Activated naive CD4-positive, alpha-beta T cell treated with anti-CD3 and anti-CD28 coated beads, Interleukin-2, amount 50 U/mL, for 16 hours (primary cell): ENCODE results near the gene XRCC5.
"Not testable (repeated sequence)": the region's sequence is repeated elsewhere in the genome, so short reads cannot be mapped to it uniquely, and the experiment has no call there.

ENCODE experiments used
- DNase-seq: peaks from one replicate; pipeline ENCODE4 v3.0.0-alpha.2; 2020

XRCC5 gene

DNA sequence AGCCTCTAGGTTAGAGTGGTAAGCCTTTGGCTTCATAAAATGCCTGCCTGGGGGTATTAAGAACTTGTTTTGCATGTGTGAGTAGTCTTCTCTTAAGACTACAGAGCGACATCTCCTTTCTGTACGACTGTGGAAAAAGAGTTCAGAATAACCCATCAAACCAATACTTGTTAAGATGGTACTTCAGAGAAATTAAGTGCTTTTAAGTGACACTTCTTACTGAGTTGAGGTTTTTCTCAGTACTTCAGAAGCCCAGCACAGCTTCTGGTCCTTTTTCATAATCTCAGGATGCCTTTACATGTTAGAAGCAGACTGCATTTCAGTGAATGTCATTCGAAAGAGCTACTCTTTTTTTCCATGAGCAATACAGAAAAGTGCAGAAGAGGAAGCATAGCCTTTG lies 10.8 kb downstream of the XRCC5 start:
- DNase-seq: no peak

DNA sequence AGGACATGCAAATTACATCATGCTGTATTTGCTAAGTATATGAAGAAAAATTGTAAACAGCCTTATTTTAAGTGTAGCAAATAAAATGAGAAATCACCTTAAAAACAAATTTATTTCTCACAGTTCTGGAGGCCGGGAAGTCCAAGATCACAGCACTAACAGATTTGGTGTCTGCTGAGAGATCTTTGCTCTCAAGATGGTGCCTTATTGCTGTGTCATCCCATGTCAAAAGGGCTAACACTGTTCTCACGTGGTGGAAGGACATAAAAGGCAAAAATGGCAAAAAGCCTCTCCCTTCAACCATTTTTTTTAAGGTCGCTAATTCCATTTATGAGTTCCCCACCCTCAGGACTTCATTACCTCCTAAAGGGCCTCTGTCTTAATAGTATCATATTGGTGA lies 12.1 kb downstream of the XRCC5 start:
- no peak for DNase-seq

DNA sequence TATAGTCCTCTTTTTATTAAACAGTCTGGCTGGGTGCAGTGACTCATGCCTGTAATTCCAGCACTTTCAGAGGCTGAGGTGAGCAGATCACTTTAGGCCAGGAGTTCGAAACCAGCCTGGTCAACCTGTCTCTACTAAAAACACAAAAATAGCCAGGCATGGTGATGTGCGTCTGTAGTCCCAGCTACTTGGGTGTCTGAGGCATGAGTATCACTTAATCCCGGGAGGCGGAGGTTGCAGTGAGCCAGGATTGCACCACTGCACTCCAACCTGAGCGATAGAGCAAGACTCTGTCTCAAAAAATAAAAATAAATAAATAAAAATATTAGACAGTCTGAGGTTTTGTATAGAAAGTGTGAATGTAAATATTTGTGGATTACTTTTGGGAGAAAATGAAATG lies 17.8 kb downstream of the XRCC5 start:
- DNase-seq: no peak

DNA sequence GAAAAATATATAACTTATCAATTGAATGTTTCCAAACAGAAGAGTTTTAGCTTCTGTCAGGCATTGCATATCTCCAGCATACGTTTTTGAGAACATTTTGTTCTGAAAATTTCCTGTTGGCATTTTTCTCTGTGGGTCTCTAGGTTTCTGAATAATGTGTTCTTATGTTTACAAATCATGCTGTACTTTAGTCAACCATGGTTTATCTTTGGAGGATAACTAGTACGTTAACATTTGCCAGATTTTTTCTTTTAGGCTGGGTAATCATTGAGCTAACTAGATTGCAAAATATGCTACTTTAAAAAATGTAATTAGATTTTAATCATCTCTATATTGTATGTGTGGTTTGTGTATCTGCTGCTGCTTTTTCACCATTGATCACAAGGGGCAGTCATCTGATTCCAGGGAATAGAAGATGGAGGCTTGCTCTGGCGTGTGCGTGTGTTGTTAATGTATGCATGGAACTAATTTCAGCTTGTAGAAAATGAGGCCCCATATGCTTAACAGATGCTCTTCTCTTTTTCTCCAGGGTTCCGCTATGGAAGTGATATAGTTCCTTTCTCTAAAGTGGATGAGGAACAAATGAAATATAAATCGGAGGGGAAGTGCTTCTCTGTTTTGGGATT lies 21.3 kb downstream of the XRCC5 start:
- no peak for DNase-seq

DNA sequence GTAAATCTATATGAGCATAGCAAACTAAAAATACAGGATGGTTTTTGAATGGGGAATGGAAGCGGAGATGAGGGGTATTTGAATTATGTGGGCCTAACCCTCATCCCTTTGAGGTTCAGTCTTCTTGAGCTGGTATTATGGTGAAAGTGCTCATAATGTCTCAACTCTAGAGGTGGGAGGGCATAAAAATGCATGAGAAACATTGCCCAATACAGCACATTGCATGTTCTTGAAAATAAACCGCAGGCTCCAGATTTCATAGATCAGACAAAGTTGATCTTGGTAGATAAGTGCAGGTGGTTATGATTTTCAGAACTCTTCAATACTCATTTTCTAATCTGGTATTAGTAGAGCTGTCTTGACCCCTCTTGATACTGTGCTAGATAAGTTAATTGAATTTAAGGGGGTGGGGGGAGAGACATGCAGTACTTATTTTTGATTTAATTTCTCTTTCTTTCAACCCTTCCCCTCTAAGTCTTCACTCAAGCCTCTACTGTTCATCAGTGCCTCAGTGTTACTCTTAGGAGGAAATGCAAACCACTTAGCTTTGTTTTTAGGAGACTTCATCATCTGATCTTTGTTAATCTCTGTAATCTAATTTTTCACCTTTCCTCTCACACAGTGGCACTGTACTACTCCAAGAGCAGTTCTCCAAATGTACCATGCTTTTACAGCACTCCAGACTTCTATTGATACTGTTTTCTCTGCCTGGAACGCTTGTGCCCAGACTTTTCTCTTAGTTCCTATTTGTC lies 22.2 kb downstream of the XRCC5 start:
- DNase-seq: no peak

DNA sequence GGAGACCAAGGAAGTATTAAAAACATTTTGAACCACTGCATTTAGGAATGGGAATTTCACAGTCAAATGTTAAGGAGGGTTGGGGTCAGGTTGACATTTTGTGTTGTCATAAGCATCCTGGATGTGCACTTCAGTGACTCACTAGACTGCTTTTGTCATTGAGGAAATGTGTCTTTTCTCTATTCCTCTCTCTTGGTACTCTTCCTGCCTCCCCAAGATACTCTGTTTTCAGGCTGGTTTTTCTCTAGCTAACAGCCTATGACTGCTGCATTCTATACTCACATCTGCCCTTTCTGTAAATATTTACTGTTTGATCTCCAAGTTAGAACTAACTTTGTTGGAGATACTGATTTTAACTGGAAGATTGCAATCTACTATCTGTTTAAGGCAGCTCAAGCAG lies 23.4 kb downstream of the XRCC5 start:
- no peak for DNase-seq

DNA sequence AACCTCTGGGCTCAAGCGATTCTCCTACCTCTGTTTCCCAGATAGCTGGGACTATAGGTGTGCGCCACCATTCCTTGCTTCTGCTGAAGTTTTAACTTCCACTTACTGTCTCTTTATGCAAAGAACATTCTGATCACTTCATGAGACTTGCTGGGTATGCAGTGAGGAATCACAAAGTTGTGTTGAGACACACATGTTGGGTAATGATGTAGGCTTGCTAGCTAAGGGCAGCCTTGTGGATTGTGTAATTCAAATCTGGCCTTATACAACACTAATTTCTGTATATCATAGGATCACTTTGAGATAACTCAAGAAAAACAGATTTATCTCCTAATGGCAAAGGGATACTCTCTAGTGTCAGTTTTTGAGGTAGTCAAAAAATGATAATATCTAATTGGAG lies 24.2 kb downstream of the XRCC5 start:
- DNase-seq: no peak

DNA sequence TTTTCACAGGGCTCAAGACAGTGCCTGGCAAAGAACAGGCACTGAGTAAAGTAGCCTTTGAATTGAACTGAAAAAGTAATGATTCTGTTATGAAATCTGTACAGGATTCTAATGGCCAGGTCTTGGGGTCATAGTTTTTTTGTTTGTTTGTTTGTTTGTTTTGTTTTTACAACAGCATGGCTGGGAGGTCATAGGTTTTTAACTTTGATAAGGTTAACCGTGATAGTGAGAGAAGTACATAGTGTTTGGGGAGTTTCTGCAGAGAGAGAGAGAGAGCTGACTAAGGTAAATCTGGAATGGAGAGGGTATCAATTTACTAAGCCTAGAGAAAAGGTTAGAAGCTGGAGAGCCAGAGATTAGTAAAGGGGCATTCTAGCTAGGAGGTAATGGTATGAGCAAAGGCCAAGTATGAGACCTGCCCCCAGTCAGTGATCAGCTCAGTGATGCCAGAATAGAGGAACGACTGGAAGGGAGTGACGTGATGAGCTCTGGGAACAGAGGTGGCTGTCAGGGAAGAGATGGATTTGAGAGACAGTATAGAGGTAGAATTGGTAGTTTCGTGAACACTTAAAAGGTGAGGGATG lies 25.9 kb downstream of the XRCC5 start:
- DNase-seq: no peak

DNA sequence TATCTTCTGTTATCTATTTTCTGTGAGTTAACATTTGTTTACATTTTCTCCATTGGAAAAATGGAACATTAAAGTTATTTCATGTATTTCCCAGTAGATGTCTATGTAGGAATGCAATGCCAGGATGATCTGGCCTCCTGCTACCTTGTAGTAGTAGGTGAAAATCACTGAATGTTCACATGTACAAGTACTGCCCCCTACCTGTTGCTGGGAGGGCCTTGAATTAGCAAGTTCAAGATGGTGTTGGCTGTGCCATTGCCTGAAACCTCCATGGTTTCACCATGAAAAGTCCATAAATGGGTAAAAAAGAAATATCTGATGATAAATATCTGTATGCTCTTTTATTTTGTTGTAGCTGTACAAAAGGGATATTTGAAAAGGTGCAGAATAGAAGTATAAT lies 30.7 kb downstream of the XRCC5 start:
- peak; percentile 34 for DNase-seq

DNA sequence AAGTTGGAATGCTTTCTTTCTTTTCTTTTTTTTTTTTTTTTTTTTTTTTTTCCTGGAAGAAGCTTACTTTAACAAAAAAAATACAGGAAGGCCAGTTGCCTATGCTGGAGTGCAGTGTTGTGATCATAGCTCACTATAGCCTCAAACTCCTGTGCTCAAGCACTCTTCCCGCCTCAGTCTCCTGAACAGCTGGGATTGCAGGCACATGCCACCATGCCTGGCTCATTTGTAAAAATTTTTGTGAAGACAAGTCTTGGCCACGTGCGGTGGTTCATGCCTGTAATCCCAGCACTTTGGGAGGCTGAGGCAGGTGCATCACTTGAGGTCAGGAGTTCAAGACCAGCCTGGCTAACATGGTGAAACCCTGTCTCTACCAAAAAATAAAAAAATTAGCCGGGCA lies 32.4 kb downstream of the XRCC5 start:
- DNase-seq: not testable (repeated sequence)

DNA sequence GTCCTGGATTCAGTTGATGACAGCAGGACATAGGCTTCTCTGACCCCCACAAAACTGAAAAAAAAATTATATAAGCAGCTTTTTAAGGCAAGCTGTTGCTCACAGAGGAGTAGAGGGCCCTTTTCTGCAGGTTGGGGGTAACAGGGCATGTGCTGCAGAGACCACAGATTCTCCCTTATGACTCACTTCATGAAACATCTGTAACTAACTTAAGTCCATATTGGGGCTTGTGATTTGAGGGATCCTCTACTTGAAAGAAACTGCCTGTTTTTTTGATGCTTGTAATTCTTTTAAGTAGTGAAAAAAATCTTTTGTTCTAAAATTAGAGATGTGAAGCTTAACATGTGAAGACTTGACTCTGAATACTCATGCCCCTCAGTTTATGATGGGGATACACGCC lies 33.4 kb downstream of the XRCC5 start:
- DNase-seq: peak; percentile 39

DNA sequence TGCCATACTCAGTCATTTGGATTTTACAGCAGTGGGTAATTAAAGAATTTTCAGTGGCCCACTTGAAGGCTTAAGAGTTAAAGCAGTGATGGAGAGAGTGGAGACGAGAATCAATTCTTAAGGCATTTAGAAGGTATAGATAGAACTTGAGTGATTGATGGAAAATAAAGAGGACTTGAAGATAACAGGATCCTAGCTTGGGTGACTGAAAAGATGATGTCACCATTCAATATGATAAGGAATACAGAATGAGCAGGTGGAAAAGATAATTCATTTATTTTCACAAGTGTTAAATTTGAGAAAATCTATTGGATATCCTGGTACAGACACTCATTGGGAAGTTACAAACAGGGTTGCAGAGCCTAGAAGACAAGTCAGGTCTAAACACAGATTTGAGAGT lies 35.2 kb downstream of the XRCC5 start:
- DNase-seq: no peak

DNA sequence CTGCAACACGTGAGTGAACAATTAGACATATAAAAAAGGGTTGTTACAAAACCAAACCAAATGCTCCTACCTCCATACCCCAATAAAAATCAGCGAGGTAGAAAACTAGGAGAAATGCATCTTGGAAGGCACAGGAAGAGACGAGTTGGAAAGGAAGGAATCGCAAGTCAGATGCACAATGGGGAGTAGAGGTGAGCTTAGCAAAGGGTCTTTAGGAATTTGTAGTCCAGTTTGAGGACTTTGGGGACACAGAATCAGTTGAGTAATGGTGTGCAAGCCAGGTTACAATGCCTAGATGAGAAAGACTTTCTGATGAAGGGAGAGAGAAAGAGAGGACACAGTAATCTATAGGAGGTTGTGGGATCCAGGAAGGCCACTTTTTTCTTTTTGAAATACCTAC lies 35.7 kb downstream of the XRCC5 start:
- no peak for DNase-seq

DNA sequence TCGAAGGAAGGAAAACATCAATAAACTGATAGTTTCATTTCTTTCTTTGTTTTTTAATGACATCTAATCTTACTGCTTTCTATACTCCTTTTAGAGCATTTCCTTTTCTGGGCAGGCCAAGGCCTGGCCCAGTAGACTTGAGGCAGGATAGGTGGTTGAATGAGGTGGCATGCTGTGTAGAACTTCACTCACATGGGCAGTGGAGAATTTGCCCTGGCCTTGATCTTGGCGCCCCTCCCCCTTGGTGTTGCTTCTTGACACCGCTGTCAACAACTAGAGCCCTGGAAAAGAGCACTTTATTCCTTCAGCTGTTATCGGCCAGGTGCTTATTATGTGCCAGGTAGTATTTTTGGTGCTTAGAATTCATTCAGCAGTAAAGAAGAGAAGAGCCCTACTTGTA lies 37.4 kb downstream of the XRCC5 start:
- no peak for DNase-seq

DNA sequence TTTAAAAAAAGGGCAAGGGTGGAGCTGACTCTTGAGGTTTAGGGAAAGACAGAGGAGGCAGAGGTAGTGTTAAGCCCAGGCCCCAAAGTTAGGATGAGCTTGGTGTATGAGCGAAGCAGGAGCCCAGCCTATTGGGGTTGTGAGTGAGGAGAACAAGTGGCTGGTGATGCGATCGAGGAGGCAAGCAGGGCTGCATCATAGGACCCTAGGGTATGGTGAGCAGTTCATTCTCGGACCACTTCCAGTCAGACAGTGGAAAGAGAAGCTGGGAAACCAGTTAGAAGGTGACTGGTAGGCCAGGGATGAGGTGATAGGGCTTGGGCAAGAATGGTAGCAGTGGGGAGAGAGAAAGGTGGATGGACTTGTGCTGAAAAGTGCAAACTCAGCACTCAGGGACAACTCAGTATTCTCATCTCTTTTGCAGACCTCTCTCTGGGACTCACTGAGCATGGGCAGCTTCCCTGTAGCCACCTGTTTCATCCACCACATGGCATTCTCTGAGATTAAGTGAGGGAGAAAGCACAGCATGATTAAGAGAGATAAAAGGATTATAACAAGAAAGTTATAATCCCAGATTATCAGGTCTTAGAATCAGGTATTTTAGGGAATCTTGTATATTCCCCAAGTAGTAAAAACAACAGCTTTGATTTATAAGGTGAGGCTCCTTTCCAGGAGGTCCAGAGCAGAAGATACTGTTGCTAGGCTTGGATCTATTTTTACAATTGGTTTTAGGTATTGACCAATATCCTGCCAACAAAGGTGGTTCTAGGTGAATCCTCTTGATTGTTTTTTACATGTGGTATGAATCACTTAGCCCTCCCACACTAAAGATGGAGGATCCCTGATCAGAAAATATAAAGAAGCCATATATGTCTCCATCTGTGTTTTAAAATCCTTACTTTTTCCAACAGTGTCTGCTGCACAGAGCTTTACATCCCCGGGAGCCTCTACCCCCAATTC lies 38.3 kb downstream of the XRCC5 start:
- DNase-seq: no peak

DNA sequence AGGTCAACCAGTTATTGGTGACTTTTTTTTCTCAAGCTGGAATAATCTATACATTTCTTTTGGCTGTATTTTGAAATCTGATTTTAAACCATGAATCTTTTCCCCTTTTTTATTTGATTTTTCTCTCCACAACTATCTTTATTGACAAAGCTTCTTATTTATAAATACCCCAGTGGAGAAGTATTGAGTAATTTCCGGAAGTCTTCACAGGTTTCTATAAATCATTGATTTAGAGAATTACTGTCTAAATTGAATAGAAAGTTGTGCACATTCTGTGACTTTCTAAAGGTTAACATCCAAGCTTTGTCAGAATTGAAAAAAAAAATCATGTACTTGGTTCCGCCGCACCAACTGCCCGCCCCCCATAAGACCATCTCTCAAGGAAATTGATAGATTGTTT lies 39.8 kb downstream of the XRCC5 start:
- DNase-seq: no peak

DNA sequence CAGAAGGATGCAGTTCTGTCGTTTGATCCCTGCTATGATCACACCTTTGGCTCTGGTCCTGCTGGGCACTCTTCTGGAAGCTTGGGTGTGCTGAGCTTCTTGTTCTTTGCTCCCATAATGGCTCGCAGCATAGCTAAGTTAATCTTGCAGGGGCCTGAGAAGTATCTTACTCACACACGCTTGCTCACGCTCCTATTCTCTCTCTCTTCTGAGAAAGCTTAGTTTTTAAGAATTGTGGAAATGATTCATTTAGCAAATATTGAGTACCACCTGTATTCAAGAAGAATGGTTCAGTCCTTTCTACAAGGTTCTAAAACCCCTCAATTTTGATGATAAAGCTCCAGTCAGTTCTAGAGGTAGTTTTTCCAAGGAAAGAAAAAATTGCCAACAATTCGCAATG lies 40.6 kb downstream of the XRCC5 start:
- no peak for DNase-seq

DNA sequence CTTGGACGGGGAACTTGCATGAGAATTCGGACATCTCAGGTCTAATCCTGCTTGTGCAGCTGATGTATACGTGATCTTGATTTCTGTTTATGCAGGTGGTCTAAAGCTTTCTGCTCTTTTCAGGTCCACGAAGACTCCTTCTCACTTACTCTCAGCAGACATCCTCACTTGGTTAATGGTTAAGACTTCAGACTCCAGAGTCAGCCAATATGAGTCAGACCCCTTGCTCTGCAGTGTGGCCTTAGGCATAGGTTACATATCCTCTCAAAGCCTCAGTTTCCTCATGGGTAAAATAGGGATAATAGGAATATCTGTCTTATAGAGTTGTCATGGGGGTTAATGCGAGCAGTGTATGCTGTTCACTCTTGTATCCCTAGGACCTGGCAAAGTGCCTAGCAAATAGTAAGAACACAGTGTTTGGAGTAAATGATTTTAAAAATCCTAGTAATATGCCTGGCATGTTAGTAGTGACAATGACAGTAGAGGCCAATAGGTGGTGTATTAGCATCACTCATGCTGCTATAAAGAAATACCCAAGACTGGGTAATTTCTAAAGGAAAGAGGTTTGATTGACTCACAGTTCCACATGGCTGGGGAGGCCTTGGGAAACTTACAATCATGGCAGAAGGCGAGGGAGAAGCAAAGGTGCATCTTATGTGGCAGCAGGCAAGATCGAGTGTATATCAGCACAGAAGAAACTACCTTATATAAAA lies 42.3 kb downstream of the XRCC5 start:
- no peak for DNase-seq

DNA sequence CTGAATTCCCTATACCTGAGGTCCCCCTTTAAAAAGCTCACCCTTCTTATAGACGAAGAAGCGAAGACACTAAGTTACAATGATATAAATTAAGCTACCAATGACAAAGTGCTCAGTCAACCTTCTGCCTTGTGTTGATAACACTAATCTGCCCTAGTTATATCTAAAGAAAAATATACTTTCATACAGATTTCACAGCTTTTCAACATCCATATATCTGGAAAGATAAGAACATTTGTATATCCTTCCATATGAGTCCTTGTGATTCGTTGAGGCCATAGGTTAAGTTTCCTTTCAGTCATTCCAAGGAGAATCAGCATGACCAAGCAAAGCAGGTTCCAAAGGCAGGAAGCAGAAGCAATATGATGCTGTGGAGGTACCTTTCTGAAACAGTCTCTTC lies 46.8 kb downstream of the XRCC5 start:
- DNase-seq: no peak

DNA sequence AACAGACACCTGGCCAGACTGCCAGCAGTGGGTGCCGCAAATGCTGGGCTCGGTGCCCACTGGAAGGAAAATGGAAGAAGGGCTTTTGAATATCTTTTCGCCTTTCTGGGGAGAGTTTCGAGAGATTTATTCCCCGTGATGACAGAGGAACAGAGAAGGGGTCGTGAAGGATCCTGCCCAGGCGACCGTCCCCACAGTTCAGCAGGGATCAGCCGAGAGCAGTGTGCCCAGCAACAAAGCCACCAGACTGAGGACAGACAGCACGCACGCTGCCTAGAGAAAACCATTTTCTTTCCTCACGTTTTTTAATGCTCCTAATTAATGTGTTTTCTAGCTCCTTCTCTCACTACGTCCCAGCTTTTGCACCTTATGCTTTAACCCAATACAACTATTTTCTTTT lies 47.7 kb downstream of the XRCC5 start:
- no peak for DNase-seq

DNA sequence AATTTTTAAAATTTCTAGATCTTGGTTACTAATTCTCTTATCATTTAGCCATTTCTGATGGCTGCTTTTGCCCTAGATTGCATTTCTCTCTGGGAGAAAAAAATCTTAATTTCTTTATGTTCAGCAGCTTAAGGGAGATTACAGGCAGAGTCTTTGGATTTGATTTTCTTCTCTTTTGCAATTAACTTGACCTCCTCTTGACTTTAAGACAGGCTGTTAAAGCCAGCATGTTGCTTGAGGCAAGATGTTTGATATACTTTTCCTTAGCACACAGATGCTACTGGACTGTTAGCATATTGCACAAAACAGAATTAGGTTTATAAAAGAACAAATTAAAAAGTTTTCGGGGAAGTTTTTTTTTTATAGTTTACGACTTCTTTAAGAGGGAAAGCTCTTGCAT lies 50.0 kb downstream of the XRCC5 start:
- no peak for DNase-seq

DNA sequence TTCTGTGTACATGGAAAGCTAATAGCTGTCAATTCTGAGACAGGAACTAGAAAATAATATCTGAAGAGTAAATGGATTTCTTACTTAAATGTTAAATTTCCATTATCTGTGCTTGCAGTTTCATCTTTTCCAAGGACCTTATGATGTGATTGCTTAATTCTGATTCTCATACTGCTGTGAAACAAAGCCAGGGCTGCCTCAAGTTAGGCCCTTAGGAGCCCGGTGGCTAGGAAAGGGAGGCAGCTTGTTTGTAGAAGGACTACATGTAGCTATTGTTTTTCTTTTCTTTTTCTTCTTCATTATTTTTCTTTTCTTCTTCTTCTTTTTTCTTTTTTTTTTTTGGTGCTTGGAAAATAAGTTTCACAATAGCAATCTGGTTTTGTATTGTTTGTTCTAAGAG lies 50.5 kb downstream of the XRCC5 start:
- no peak for DNase-seq

DNA sequence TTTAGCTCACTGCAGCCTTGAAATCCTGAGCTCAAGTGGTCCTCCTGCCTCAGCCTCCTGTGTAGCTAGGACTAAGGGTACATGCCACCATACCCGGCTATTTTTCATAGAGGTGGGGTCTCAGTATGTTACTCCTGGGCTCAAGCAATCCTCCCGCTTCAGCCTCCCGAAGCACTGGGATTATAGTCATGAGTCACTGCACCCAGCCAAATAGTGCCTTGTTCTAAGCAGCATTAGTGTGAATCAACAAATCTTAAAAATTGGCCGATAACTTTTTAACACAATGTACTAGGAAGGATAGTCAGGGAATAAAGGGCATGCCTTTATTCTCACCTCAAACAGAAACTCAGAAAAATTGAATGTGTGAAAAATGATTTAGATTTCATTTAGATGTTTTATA lies 51.6 kb downstream of the XRCC5 start:
- no peak for DNase-seq
